ENCODE results near the gene GPS1. TPM values are rescaled to one million over a fixed set of nuclear protein-coding genes. Genes with fewer than 3 reads are reported as not detected.

GPS1 gene
- total RNA-seq, 1 donor from 2014 or later, result 105 TPM

DNA sequence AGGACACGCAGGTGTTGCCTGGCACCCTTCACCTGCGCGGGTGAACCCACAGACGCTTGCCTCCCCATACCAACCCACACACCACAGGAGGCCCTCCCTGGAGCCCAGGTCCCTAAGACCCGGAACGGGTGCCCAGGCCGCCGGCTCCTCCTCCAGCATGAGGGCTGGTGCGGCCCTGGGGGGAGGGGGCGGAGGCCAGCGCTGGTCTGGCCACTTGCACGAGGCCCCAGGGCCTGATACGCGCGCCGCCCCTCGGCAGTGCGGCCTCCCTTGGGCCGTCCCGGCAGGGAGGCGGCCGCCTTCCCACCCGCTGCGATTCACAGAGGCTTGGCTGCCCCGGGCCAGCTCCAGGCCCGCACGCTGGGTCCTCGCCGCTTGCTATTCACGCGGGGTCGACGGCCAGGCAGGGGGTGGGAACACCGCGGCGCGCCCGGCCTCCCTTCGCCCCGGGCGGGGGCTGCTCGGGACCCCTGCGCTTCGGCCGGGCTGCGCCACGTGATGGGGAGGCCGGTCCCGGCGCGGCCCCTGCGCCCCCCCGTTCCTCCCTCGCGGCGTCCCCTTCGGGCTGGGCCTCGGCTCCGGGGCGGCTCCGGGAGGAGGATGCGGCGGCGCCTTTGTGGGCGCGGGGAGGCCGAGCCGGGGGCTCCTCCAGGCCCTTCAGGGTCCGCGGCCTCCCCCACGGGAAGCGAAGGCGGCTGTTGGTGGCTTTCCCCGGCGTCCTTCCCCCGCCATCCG is 45.7 kb downstream of the GPS1 start:
- peak in 1 of 2 experiments; percentile 64 for DNase-seq (ENCODE audit: low spot score in 2 of 2, unreplicated experiment in 2 of 2)
- peaks cover 3% of the 10 kb centered on the region for H3K36me3 Mint-ChIP-seq
- H3K27me3 Mint-ChIP-seq (ENCODE audit: low read depth), result no peaks in the 10 kb centered on the region
- no peaks in the 10 kb centered on the region for H3K9me3 Mint-ChIP-seq
- peaks cover 25% of the 10 kb centered on the region for H3K4me1 Mint-ChIP-seq
- peak overlapping the region; percentile 47 for H3K27ac Mint-ChIP-seq
- TF ChIP-seq, protein P1, sequence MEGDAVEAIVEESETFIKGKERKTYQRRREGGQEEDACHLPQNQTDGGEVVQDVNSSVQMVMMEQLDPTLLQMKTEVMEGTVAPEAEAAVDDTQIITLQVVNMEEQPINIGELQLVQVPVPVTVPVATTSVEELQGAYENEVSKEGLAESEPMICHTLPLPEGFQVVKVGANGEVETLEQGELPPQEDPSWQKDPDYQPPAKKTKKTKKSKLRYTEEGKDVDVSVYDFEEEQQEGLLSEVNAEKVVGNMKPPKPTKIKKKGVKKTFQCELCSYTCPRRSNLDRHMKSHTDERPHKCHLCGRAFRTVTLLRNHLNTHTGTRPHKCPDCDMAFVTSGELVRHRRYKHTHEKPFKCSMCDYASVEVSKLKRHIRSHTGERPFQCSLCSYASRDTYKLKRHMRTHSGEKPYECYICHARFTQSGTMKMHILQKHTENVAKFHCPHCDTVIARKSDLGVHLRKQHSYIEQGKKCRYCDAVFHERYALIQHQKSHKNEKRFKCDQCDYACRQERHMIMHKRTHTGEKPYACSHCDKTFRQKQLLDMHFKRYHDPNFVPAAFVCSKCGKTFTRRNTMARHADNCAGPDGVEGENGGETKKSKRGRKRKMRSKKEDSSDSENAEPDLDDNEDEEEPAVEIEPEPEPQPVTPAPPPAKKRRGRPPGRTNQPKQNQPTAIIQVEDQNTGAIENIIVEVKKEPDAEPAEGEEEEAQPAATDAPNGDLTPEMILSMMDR (IDR thresholded peaks at IDR 0.05; ENCODE audit: unreplicated experiment), result no peak
- peak overlapping the region; percentile 70 for H3K4me3 Mint-ChIP-seq

DNA sequence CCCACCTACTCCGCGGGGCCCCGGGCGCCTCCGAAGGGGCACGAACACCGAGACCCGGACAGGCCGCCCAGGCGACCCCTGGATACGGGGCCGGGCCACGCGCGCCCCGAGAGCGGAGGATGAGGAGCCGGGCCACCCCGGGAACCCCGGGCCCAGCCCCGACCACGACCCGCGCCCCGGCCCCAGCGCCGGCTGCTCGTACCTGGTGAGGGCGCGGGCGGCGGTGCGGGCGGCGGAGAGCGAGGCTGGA is 46.1 kb downstream of the GPS1 start:
- Mint-ChIP-seq H3K4me1 (peaks cover 25% of the 10 kb centered on the region), H3K27me3 (ENCODE audit: low read depth) (no peaks in the 10 kb centered on the region), H3K27ac (no peak overlapping the region), H3K4me3 (peak overlapping the region; percentile 54), H3K9me3 (no peaks in the 10 kb centered on the region), H3K36me3 (peaks cover 3% of the 10 kb centered on the region)
- TF ChIP-seq, protein P1 (IDR thresholded peaks at IDR 0.05; ENCODE audit: unreplicated experiment), result no peak
- no peak for DNase-seq (ENCODE audit: low spot score in 2 of 2, unreplicated experiment in 2 of 2)

GRCh38 chr17:82098169-82098938 is 46.7 kb downstream of the GPS1 start, which contains the start of gene FASN:
FASN (minus strand) TSS chr17:82098236; CDS start chr17:82096445, 1,791 bp downstream.
- Mint-ChIP-seq H3K27ac (peak within 1 kb of the TSS; percentile 47), H3K9me3 (no peaks in the 10 kb centered on the region), H3K27me3 (ENCODE audit: low read depth) (no peaks in the 10 kb centered on the region), H3K4me3 (peak within 1 kb of the TSS; percentile 70), H3K4me1 (peaks cover 27% of the 10 kb centered on the region), H3K36me3 (peaks cover under 1% of the 10 kb centered on the region)
- TF ChIP-seq, protein P1 (IDR thresholded peaks at IDR 0.05; ENCODE audit: unreplicated experiment), result no peak
- DNase-seq (ENCODE audit: low spot score in 2 of 2, unreplicated experiment in 2 of 2), result peak; percentile 93 to 95

DNA sequence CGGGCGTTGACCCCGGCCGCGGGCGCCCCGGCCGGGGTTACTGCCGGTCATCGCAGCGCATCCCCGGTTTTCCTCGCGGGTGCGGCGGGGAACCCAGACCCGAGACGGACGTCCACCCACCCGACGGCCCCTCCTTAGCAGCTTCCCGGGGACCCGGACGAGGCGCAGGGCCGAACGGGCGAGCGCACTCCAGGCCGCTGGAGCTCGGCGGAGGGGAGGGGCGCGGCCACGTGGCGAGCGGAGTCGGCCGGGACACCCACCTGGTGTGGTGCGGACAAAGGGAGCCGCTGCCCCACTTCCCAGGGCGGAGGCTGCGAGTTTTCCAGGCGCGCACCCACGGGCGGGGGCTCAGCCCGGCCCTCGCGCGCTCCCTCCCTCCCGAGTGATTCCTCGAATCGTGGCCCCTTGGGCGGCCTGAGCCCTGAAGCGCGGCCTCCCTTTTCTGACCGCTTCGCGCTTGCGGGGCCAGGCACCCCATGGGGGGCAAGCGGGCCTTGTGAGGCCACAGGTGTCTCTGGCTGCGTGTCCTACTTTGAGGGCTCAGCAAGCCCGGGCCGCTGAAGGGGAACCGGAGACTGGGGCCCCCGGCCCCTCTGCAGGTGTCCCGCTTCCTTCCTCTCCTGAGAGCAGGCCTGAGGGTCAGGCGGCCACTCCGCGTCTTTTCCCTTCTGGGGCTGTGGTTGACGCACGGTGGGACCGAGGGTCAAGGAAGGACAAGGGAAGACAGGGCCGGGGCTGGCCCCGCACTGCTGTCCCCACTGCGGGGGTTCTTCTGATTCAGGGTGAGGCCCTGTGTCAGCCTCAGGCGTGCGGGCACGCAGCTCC is 47.5 kb downstream of the GPS1 start:
- peak overlapping the region; percentile 76 for H3K27ac Mint-ChIP-seq

More for the DNA sequence above, 47.5 kb downstream of the GPS1 start:
- Mint-ChIP-seq H3K4me1 (peaks cover 31% of the 10 kb centered on the region), H3K36me3 (no peaks in the 10 kb centered on the region), H3K9me3 (no peaks in the 10 kb centered on the region), H3K27me3 (ENCODE audit: low read depth) (no peaks in the 10 kb centered on the region), H3K4me3 (peak overlapping the region; percentile 68)
- DNase-seq (ENCODE audit: low spot score in 2 of 2, unreplicated experiment in 2 of 2), result peak in 1 of 2 experiments; percentile 54
- TF ChIP-seq, protein P1 (IDR thresholded peaks at IDR 0.05; ENCODE audit: unreplicated experiment), result no peak
